Motor neuron (in vitro differentiated cells): ENCODE data around the gene NUDT3. TPM values are rescaled to one million over a fixed set of nuclear protein-coding genes. Genes with fewer than 3 reads are reported as not detected.
"Not testable (repeated sequence)": the region's sequence is repeated elsewhere in the genome, so short reads cannot be mapped to it uniquely, and the experiment has no call there.

Experiments
- ATAC-seq, 8 experiments: fragments of 200-7000 bp; cut with Tn5 transposase; replicated peaks in 6 of 8; 2 replicates each; pipeline ENCODE4 v1.8.0; 2021; ENCODE audit warnings: mild to moderate bottlenecking in 8 of 8, moderate library complexity in 8 of 8
- H3K27ac ChIP-seq, 2 donors: fragments of 250-450 bp; sonication (Bioruptor Pico); 2 replicates each; pipeline ENCODE4 v1.9.0; 2021; ENCODE audit warnings: antibody characterized with exemption in 2 of 2, mild to moderate bottlenecking in 2 of 2, moderate library complexity in 1 of 2
- H3K4me1 ChIP-seq, 2 donors: fragments of 250-450 bp; sonication (Bioruptor Pico); replicated peaks in 1 of 2; 2 replicates each; pipeline ENCODE4 v1.6.1; 2021; ENCODE audit warnings: antibody characterized with exemption in 2 of 2, mild to moderate bottlenecking in 2 of 2, moderate library complexity in 1 of 2
- H3K4me3 ChIP-seq, 5 donors: fragments of 250-450 bp; sonication (Bioruptor Pico); 2 replicates each; pipeline ENCODE4 v1.9.0; 2021; ENCODE audit warnings: antibody characterized with exemption in 5 of 5, mild to moderate bottlenecking in 5 of 5, moderate library complexity in 4 of 5
- WGBS, 10 experiments: fragments of 450-650 bp; shearing (Covaris generic); methylation state at CpG; one replicate each; pipeline ENCODE4 v1.0.0; 2022; 5-methylcytosine and 5-hydroxymethylcytosine counted together
- in situ Hi-C, 9 experiments: fragments of 400-800 bp; cut with MboI; loops; one replicate each; pipeline ENCODE4 v1.15.0; 2021; ENCODE audit warnings: low sequenced_read_pairs in 9 of 9, low pct_unique_long_range_greater_than_20kb in 2 of 9; ENCODE audit not compliant: unreplicated experiment in 9 of 9
- total RNA-seq, 8 experiments: library from RNA; unstranded; fragments of 300-600 nt; gene quantifications; 2 replicates each; pipeline versions ENCODE4 v1.2.3 to v1.2.4, GENCODE V29; 2022

The NUDT3 gene
- total RNA-seq, 8 experiments from 2014 or later = 11.1 to 58.5 (median 36.2) TPM

DNA sequence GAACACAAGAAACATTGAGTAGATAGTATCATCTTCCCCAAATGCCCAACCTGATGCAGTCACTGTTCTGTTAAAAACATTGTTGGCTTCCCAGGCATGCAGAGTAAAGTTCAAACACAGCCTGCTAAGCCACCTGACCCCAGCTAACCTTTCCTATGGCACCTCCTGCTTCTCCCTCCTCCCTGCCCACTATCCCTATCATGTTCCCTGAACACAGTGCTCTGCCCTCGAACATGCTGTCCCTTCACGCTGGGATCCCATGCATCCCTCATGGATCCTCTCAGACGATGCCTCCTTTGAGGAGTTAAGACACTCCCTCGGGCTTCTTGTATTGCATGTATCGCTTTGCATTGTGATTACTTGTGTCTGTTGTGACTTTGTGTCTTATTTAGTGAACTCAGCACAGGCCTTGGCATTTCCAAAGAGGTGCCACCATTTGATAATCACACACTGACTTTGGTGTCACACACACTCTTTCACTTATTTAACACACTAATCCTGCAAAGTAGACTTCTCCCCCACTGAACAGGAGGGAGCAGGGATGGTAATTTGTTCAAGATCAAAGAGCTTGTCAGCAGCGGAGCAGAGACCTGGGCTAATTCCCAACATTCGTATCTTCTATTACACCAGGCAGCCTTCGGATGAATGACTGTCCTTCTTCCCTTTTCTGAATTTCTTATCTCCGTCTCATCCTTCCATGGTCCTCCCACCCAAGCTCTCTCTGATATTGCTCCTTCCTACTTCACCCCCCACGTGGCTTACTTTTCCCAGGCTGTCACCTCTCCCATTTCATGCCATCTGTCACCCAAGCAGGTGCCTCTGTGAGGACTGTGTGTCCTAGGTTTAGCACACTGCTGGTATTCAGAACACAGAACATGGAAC lies 115.3 kb downstream of the NUDT3 start:
- no peak overlapping the region for H3K27ac ChIP-seq
- in situ Hi-C loops = no loop called here
- no peaks in the 10 kb centered on the region for H3K4me1 ChIP-seq
- H3K4me3 ChIP-seq = no peak overlapping the region
- 64 to 82% (median 76%) methylated on average over 1 to 8 of the region's 10 CpGs; no CpG with 5 or more reads in 2 of the 10 experiments for WGBS, 10 experiments
- no peak for ATAC-seq

DNA sequence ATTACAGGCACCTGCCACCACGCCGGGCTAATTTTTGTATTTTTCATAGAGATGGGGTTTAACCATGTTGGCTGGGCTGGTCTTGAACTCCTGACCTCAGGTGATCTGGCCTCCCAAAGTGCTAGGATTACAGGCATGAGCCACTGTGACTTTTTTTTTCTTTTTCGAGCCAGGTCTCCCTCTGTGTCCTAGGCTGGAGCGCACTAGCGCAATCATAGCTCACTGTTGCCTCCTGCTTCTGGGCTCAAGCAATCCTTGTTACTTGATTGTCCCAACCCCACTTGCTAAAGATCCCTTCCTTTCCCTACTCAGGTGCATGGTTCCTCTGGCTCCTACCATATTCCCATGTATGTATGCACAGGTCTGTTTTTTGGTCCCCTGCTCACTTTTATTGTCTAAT lies 116.3 kb downstream of the NUDT3 start:
- no peaks in the 10 kb centered on the region for H3K4me1 ChIP-seq
- 79 to 100% (median 89%) methylated on average over 1 to 4 of the region's 5 CpGs; no CpG with 5 or more reads in 3 of the 10 experiments for WGBS, 10 experiments
- in situ Hi-C loops = no loop called here

GRCh38 chr6:34275128-34275804 lies 117.2 kb downstream of the NUDT3 start:
- no peak for ATAC-seq
- Histone ChIP-seq H3K4me3 (no peak overlapping the region), H3K27ac (no peak overlapping the region), H3K4me1 (no peaks in the 10 kb centered on the region)
- WGBS, 10 experiments = 17 to 100% (median 95%) methylated on average over 1 to 3 of the region's 3 CpGs; no CpG with 5 or more reads in 2 of the 10 experiments
- in situ Hi-C loops = no loop called here

More for the DNA sequence above, 116.3 kb downstream of the NUDT3 start:
- H3K27ac ChIP-seq = no peak overlapping the region
- ATAC-seq = no peak
- no peak overlapping the region for H3K4me3 ChIP-seq

DNA sequence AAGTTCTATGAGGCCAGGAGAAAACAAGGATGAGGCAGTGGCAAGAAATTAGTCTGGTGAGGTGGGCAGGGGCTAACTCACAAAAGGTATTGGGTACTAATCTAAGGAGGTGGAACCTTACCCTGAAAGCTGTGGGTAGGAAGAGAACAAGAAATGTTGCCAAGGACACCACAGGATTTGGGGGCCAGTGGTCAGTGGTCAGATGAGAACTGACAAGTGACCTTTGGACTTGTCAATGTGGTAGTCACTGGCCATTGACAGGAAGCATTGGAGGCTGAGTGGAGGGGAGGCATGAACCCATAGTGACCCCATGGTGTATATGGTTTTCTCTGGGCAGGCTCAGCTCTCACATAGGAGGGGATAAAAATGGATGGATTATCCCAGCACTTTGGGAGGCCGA lies 118.3 kb downstream of the NUDT3 start:
- in situ Hi-C loops = loop anchor here in 1 of 9 experiments (25.0 kb wide), 1 partner anchor 138 kb away; no protein-coding TSS in a partner anchor
- no peaks in the 10 kb centered on the region for H3K4me1 ChIP-seq
- 89 to 100% (median 100%) methylated on average over 1 of the region's 1 CpG; no CpG with 5 or more reads in 7 of the 10 experiments for WGBS, 10 experiments
- H3K27ac ChIP-seq = no peak overlapping the region
- no peak for ATAC-seq
- no peak overlapping the region for H3K4me3 ChIP-seq

DNA sequence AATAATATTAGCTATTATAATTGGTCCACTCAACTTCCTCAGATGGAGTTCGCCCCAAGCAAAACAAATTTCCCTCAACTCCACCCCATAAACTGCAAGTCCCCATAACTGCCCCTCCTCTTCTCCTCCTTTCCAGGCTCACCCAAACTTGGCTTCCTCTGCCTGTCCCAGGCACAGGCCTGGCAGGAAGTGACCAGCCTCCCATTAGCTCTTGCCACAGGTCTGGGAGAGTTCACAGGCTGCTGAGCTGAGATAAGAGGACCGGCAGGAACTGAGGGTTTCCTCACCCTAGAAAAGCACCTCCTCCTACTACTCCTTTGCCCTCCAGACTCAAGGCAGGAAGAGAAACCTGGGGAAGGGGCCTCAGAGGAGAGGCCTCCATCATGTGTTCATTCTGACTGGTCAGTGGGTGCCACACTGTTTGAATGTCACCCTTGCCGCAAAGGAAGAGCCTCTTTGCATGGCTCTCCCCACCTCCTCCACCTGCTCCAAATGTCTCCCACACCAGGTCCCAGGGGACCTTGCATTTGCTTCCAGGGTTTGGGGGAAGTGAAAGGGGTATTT lies 119.1 kb downstream of the NUDT3 start:
- no peaks in the 10 kb centered on the region for H3K4me1 ChIP-seq
- in situ Hi-C loops = loop anchor here in 1 of 9 experiments (25.0 kb wide), 1 partner anchor 139 kb away; no protein-coding TSS in a partner anchor
- 83 to 100% (median 96%) methylated on average over 1 to 3 of the region's 3 CpGs; no CpG with 5 or more reads in 6 of the 10 experiments for WGBS, 10 experiments
- no peak for ATAC-seq
- H3K4me3 ChIP-seq = no peak overlapping the region
- H3K27ac ChIP-seq = no peak overlapping the region

DNA sequence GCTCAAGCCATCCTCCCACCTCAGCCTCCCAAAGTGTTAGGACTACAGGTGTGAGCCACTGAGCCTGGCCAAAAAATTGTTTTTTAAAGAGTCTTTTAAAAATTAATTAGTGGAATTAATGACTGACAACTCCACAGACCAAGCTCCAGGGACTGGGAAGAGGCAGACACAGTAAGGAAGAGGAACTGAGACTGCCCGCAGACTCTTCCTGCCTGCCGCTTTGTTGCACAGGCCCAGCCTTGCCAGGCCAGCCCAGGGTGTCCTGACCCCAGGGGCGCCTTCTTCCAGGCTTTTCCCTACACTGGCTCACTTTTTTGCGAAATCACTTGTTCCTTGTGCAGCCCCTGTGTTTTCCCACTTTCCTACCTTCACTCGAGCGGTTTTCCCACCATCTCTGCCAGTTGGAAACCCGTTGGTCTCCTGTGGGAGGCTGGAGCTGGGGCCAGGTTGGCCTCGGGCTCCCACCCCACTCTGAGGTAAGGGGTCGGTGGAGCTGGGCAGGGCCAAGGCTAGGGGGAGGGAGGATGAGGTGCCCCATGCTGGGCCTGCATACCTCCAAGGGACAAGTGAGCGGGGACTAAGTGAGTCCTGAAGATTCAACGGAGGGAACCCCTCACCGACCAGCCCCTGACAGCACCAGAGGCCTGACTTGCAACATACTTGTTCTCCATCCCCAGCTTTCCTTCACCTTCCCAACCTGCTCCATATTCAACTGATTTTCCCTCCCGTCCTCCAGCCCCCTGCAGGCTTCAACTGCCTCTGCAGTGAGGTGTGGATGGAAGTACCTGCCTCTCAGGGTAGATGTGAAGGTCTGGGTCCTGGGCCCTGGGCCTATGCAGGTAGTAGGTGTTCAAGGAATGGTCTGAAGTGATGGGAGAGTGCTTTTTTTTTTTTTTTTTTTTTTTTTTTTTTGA lies 120.2 kb downstream of the NUDT3 start:
- ATAC-seq = no peak
- H3K27ac ChIP-seq = no peak overlapping the region
- WGBS, 10 experiments = 80 to 100% (median 94%) methylated on average over 1 to 7 of the region's 13 CpGs; no CpG with 5 or more reads in 2 of the 10 experiments
- H3K4me1 ChIP-seq = no peaks in the 10 kb centered on the region
- in situ Hi-C loops = loop anchor here in 1 of 9 experiments (25.0 kb wide), 1 partner anchor 140 kb away; no protein-coding TSS in a partner anchor
- no peak overlapping the region for H3K4me3 ChIP-seq

DNA sequence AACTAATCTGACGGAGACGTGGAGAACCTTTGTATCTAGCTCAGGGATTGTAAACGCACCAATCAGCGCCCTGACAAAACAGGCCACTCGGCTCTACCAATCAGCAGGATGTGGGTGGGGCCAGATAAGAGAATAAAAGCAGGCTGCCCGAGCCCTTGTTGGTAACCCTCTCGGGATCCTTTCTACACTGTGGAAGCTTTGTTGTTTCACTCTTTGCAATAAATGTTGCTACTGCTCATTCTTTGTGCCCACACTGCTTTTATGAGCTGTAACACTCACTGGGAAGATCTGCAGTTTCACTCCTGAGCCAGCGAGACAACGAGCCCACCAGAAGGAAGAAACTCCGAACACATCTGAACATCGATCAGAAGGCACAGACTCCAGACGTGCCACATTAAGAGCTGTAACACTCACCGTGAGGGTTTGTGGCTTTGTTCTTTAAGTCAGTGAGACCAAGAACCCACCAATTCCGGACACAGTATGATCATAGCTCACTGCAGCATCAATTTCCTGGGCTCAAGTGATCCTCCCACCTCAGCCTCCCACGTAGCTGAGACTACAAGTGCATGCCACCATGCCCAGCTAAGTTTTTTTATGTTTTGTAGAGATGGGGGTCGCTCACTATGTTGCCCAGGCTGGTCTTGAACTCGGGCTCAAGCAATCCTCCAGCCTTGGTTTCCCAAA lies 122.7 kb downstream of the NUDT3 start:
- in situ Hi-C loops = loop anchor here in 1 of 9 experiments (25.0 kb wide), 1 partner anchor 143 kb away; no protein-coding TSS in a partner anchor
- ATAC-seq, H3K27ac ChIP-seq, H3K4me1 ChIP-seq, H3K4me3 ChIP-seq: not testable (repeated sequence)
- WGBS, 10 experiments = 75 to 100% (median 93%) methylated on average over 1 to 8 of the region's 17 CpGs; no CpG with 5 or more reads in 1 of the 10 experiments

DNA sequence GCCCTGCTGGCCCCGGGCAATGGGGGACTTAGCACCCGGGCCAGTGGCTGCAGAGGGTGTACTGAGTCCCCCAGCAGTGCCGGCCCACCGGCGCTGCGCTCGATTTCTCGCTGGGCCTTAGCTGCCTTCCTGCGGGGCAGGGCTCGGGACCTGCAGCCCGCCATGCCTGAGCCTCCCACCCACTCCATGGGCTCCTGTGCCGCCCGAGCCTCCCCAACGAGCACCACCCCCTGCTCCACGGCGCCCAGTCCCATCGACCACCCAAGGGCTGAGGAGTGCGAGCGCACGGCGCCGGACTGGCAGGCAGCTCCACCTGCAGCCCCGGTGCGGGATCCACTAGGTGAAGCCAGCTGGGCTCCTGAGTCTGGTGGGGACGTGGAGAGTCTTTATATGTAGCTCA lies 123.3 kb downstream of the NUDT3 start:
- not testable (repeated sequence) for H3K4me3 ChIP-seq, H3K4me1 ChIP-seq, ATAC-seq, H3K27ac ChIP-seq
- WGBS, 10 experiments = no CpG with 5 or more reads among the region's 25 CpGs
- in situ Hi-C loops = loop anchor here in 1 of 9 experiments (25.0 kb wide), 1 partner anchor 143 kb away; no protein-coding TSS in a partner anchor

DNA sequence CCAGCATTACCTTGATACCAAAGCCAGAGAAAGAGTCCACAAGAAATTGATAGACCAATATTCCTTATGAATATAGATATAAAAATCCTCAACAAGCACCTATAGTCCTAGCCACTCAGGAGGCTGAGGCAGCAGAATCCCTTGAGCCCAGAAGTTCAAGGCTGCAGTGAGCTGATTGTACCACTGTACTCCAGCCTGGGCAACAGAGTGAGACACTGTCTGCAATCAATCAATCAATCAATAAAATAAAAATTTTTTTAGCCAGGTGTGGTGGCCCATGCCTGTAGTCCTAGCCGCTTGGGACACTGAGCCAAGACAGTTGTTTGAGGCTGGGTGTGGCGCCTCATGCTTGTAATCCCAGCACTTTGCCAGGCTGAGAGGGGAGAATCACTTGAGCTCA lies 124.7 kb downstream of the NUDT3 start:
- 83 to 100% (median 95%) methylated on average over 1 to 2 of the region's 2 CpGs; no CpG with 5 or more reads in 4 of the 10 experiments for WGBS, 10 experiments
- in situ Hi-C loops = loop anchor here in 1 of 9 experiments (25.0 kb wide), 1 partner anchor 145 kb away; no protein-coding TSS in a partner anchor
- Histone ChIP-seq H3K27ac (no peak overlapping the region), H3K4me3 (no peak overlapping the region), H3K4me1 (no peaks in the 10 kb centered on the region)
- ATAC-seq = no peak

DNA sequence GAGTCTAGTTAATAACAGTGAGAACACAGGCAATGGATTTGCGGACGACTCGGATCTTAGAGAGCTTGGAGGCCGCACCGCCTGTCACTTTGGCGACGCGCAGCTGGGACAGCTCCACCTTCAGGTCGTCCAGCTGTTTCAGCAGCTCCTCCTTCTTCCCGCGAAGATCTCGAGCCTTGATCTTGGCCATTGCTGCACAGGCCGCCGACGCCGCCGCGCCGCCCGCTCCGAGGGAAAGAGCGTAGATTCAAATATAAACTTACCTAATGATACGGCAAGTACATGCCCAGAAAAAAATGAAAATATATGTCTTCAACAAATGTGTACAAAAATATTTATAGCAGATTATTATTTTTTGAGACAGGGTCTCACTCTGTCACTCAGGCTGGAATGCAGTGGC lies 129.0 kb downstream of the NUDT3 start:
- in situ Hi-C loops = loop anchor here in 1 of 9 experiments (25.0 kb wide), 1 partner anchor 149 kb away; no protein-coding TSS in a partner anchor
- H3K4me3 ChIP-seq, ATAC-seq, H3K27ac ChIP-seq, H3K4me1 ChIP-seq: not testable (repeated sequence)
- 87 to 100% (median 93%) methylated on average over 1 to 16 of the region's 23 CpGs; no CpG with 5 or more reads in 3 of the 10 experiments for WGBS, 10 experiments

- no peak overlapping the region for H3K27ac ChIP-seq
- no peak for ATAC-seq
- in situ Hi-C loops = loop anchor here in 1 of 9 experiments (25.0 kb wide), 1 partner anchor 152 kb away; no protein-coding TSS in a partner anchor
- H3K4me3 ChIP-seq = no peak overlapping the region
- H3K4me1 ChIP-seq = no peaks in the 10 kb centered on the region
- 68 to 91% (median 79%) methylated on average over 5 to 17 of the region's 17 CpGs; no CpG with 5 or more reads in 2 of the 10 experiments for WGBS, 10 experiments
Observed at GRCh38 chr6:34260576-34261267, 131.7 kb downstream of the NUDT3 start.
